ENCODE measurements around the gene ITGB6. TPM values are rescaled to one million over a fixed set of nuclear protein-coding genes. Genes with fewer than 3 reads are reported as not detected.

ITGB6 gene
- total and polyA plus RNA-seq, 2 of the 8 experiments (the other 6 are each of a cell fraction or from before 2014, with no cell fraction given): not detected

DNA sequence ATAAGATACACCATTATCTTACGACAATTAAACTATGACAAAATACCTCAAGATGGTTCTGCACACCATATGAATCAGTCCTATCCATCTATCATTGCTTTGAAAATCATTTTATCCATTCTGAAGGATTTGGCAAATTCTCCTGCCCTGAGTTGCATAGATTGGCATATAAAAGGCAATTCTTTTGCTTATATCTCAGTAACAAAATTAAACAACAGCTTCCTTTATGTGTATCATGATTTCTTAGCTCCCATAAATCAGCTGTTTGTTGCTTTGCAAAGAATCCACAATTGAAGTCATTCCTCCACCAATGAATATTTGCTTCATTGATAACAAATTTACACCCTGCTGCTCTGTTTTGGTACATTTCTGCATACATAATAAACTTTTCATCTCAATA lies 61.7 kb downstream of the ITGB6 start:
- ChIA-PET CTCF (ENCODE audit: partially characterized antibody) (interaction anchor here (1.1 kb wide), 1 partner anchor 18 kb away, joined by 3 read pairs; no protein-coding TSS in a partner anchor), POLR2A (ENCODE audit: partially characterized antibody) (no interaction called here)
- Histone ChIP-seq H3K14ac (ENCODE audit: insufficient read length) (no peak overlapping the region), H2AK5ac (ENCODE audit: low read depth, low read length) (no peak overlapping the region), H4K5ac (ENCODE audit: insufficient read length, low read depth, low read length) (no peak overlapping the region), H3K4ac (replicated peaks; ENCODE audit: insufficient read length, low read depth, low read length) (no peak overlapping the region), H3K27me3 (replicated peaks in 1 of 4; ENCODE audit: control insufficient read depth in 3 of 4, extremely low read depth in 1 of 4, insufficient read depth in 3 of 4, low read length in 3 of 4) (no peaks in the 10 kb centered on the region), H4K20me1 (replicated peaks in 1 of 2; ENCODE audit: control insufficient read depth in 1 of 2, insufficient read depth in 2 of 2, low read length in 2 of 2) (no peaks in the 10 kb centered on the region), H4K91ac (replicated peaks; ENCODE audit: insufficient read length, low read length) (no peak overlapping the region), H3K79me1 (ENCODE audit: low read depth, low read length) (no peaks in the 10 kb centered on the region), H3K9ac (replicated peaks in 1 of 4; ENCODE audit: extremely low read depth in 1 of 4, low read depth in 3 of 4, low read length in 3 of 4) (no peak overlapping the region), H3K18ac (ENCODE audit: extremely low read depth, low read length) (no peak overlapping the region), H2AFZ (ENCODE audit: low read length) (no peak overlapping the region), H2BK5ac (ENCODE audit: low read depth, low read length) (no peak overlapping the region), H3K4me3 (ENCODE audit: extremely low read depth in 1 of 4, insufficient read depth in 2 of 4, low read depth in 3 of 4, low read length in 4 of 4) (no peak overlapping the region), H3K4me1 (replicated peaks in 1 of 4; ENCODE audit: control insufficient read depth in 3 of 4, insufficient read depth in 4 of 4, low read length in 3 of 4) (no peaks in the 10 kb centered on the region), H2BK20ac (ENCODE audit: low read length) (no peak overlapping the region), H3K79me2 (ENCODE audit: control insufficient read depth in 1 of 2, insufficient read depth in 2 of 2, low read length in 2 of 2) (no peaks in the 10 kb centered on the region), H3K27ac (ENCODE audit: low read depth, low read length) (no peak overlapping the region), H2BK15ac (ENCODE audit: low read length) (no peak overlapping the region), H3K4me2 (ENCODE audit: insufficient read depth in 1 of 2, low read depth in 2 of 2, low read length in 2 of 2) (no peak overlapping the region), H2BK12ac (ENCODE audit: low read depth, low read length) (no peak overlapping the region), H3K23ac (ENCODE audit: insufficient read length) (no peak overlapping the region), H3K23me2 (ENCODE audit: low read depth, low read length) (no peaks in the 10 kb centered on the region), H3K56ac (replicated peaks; ENCODE audit: insufficient read length, low read depth, low read length) (no peak overlapping the region), H3K36me3 (ENCODE audit: control insufficient read depth in 2 of 4, insufficient read depth in 4 of 4, low read length in 3 of 4) (no peaks in the 10 kb centered on the region), H4K8ac (ENCODE audit: extremely low read depth, insufficient read depth, low read length) (no peak overlapping the region), H3K9me3 (ENCODE audit: insufficient read depth in 2 of 2, low read depth in 1 of 2, low read length in 1 of 2) (no peaks in the 10 kb centered on the region), H2BK120ac (replicated peaks; ENCODE audit: low read depth, low read length) (no peak overlapping the region)
- WGBS, 2 experiments (ENCODE audit: extremely low coverage in 1 of 2, insufficient coverage in 1 of 2, insufficient read length in 1 of 2, insufficient replicate concordance in 2 of 2, low coverage in 1 of 2, low lambda C conversion rate in 2 of 2, missing lambda C conversion rate in 1 of 2): 92% methylated on average over 1 of the region's 1 CpG; no CpG with 5 or more reads in 1 of the 2 experiments
- FAIRE-seq (no peak), DNase-seq (ENCODE audit: low read depth in 1 of 2, low spot score in 2 of 2) (no peak)
- no peak for TF ChIP-seq GABPA (IDR thresholded peaks at IDR 0.05; ENCODE audit: borderline replicate concordance, insufficient read depth, low read length)
- no peak for TF ChIP-seq ASH2L (IDR thresholded peaks at IDR 0.05; ENCODE audit: low read length)
- no peak for TF ChIP-seq RAD21 (IDR thresholded peaks at IDR 0.05 in 1 of 2, conservative IDR thresholded peaks at IDR 0.05 in 1 of 2; ENCODE audit: low read depth in 2 of 2, low read length in 2 of 2)
- TF ChIP-seq HDAC2 (IDR thresholded peaks at IDR 0.05; ENCODE audit: borderline replicate concordance in 1 of 2, low read depth in 2 of 2, low read length in 2 of 2): no peak
- TF ChIP-seq SRF (IDR thresholded peaks at IDR 0.05; ENCODE audit: low read depth, low read length): no peak
- no peak for TF ChIP-seq SIX5 (IDR thresholded peaks at IDR 0.05; ENCODE audit: low read depth, low read length)
- no peak for TF ChIP-seq YY1 (IDR thresholded peaks at IDR 0.05; ENCODE audit: low read depth, low read length)
- no peak for TF ChIP-seq PHF8 (conservative IDR thresholded peaks at IDR 0.05; ENCODE audit: low read depth, low read length)
- TF ChIP-seq MAFK (IDR thresholded peaks at IDR 0.05; ENCODE audit: low read depth, low read length): no peak
- no peak for TF ChIP-seq SAP30 (IDR thresholded peaks at IDR 0.05; ENCODE audit: insufficient read depth, insufficient replicate concordance, low read length)

Measured in H1 (cell line).